Epithelial cell of proximal tubule (primary cell): ENCODE data around the gene KCNG3. TPM values are rescaled to one million over a fixed set of nuclear protein-coding genes. Genes with fewer than 3 reads are reported as not detected.

Experiments
- DNase-seq: peaks from one replicate; pipeline ENCODE4 v3.0.0-alpha.2; 2011; ENCODE audit warnings: low read depth
- H3K4me3 ChIP-seq: 2 replicates; pipeline ENCODE4 v1.5.1; 2011; ENCODE audit warnings: low read depth, mild to moderate bottlenecking, low read length
- CTCF ChIP-seq: conservative IDR thresholded peaks from 2 replicates; pipeline ENCODE4 v1.5.1; 2012; ENCODE audit warnings: low read depth, mild to moderate bottlenecking, low read length
- total RNA-seq: library from RNA; depleted of rRNA; stranded (reverse); fragments of >200 nt; gene quantifications from 2 replicates; pipeline ENCODE4 v1.2.3, GENCODE V29; 2015

The KCNG3 gene
- total RNA-seq, 1 donor from 2014 or later = not detected

DNA sequence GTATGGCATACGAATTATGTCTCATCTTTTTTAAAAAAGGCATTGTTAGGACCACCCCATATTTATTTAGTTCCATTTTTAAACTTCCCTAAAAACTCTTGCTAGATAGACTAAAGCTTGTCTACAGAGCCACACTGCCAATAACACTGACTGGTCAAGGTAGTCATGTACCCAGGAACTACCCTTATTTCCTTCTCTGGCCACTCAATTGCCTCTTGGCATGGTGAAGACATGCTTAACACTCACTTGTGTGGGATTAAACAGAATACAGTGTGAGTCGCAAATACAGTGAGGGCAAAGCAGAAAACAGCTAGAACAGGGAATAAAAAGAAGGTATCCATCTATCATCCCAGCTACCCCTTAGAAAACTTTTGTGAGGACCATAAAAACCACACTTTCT lies 57.4 kb downstream of the KCNG3 start:
- DNase-seq = no peak
- H3K4me3 ChIP-seq = no peak overlapping the region
- TF ChIP-seq CTCF = no peak

GRCh38 chr2:42435628-42436027 lies 58.2 kb downstream of the KCNG3 start:
- H3K4me3 ChIP-seq = no peak overlapping the region
- TF ChIP-seq CTCF = no peak
- DNase-seq = no peak

- no peak for TF ChIP-seq CTCF
- DNase-seq = no peak
Observed at GRCh38 chr2:42430188-42430587, 63.6 kb downstream of the KCNG3 start.

DNA sequence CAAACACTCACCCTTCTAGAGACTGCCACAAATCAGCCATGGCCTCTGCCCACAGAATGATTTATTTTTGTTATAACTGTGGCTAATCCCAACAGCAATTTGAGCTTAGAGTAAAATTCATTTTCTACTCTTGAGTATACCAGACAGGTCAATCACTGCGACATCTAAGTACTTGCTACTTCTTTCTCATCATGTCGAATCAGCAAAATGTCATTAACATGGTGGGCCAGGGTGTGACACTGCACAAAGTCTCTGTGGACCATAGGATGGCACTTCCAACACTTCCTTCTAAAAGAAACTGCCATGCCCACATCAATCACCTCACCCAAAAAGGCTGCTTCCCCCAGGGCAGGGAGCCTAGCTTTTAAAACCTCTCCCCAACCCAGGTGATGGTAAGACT lies 64.4 kb downstream of the KCNG3 start:
- H3K4me3 ChIP-seq = no peak overlapping the region
- TF ChIP-seq CTCF = no peak
- no peak for DNase-seq

More at GRCh38 chr2:42430188-42430587, 63.6 kb downstream of the KCNG3 start:
- H3K4me3 ChIP-seq = no peak overlapping the region

DNA sequence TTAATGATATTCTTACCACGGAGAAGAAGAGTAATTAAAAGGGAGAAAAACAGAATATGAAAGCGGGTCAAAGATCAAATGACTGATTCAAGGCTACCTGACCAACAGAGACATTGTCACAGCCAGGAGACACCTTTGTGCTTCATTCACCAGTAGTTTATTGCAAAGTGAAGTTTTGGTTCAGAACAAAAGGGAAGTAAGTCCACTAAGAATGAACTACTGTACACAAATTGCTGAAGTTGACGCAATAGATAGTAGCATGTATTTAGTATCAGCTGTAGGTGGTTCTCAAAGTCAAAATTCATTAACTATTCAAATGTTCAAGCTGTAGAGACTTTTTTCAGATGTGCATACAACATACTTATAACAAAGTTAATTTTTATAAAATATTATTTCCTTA lies 68.1 kb downstream of the KCNG3 start:
- H3K4me3 ChIP-seq = no peak overlapping the region
- DNase-seq = no peak
- TF ChIP-seq CTCF = no peak

GRCh38 chr2:42424033-42424432 lies 69.7 kb downstream of the KCNG3 start:
- no peak for TF ChIP-seq CTCF
- no peak for DNase-seq
- no peak overlapping the region for H3K4me3 ChIP-seq

DNA sequence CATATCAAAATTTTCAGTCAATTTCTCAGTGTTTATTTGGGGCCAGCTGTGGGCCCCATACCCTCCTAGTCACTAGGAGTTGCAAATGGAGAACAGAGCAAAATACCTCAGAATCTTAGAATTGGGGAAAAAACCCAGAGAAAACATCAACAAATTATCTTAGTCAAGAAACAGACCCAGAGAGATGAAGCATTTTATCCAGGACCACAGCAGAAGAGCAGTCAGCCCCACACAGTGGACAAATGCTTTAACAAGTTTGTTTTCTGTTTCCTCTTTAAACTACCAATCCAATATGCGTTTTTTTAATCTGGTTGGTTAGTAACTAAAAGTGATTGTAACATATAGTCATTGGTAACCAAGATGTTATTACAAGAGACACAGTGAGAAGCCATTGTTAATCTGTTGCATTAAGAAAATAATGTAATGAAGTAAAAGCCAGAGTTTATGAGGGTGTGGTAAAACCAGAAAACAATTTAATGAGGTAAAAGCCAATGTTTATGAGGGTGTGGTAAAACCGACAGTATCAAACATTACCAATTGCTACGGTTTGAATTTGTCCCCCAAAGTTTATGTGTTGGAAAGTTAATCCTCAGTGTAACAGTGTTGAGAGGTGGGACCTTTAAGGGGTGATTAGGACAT lies 72.1 kb downstream of the KCNG3 start:
- no peak for DNase-seq
- no peak overlapping the region for H3K4me3 ChIP-seq
- no peak for TF ChIP-seq CTCF
